A549 (cell line): Measurements from ENCODE around the gene PDE4D.

Source experiments
- BCL3 ChIP-seq: fragments of >200 bp; sonication (Bioruptor Twin); formaldehyde crosslinking; IDR thresholded peaks from 3 replicates; pipeline ENCODE4 v1.6.1; 2016
- BHLHE40 ChIP-seq: IDR thresholded peaks from 2 replicates; pipeline ENCODE4 v1.6.1; 2012; ENCODE audit warnings: low read depth, low read length, inconsistent platforms
- CHD2 ChIP-seq: fragments of 150-350 bp; IDR thresholded peaks from 2 replicates; pipeline ENCODE4 v1.6.1; 2014; ENCODE audit warnings: low read length; ENCODE audit not compliant: partially characterized antibody
- CTCF ChIP-seq: fragments of >200 bp; sonication (Bioruptor Twin); formaldehyde crosslinking; IDR thresholded peaks from 3 replicates; pipeline ENCODE4 v1.5.1; 2016
- EP300 ChIP-seq, 2 experiments: fragments of >200 bp; sonication (Bioruptor Twin); formaldehyde crosslinking; IDR thresholded peaks; 2 replicates in 1 of 2; 3 replicates in 1 of 2; pipeline ENCODE4 v1.6.1; 2016 to 2017
- ESRRA ChIP-seq: fragments of 150-350 bp; IDR thresholded peaks from 2 replicates; pipeline ENCODE4 v1.6.1; 2014; ENCODE audit warnings: mild to moderate bottlenecking, low read length, borderline replicate concordance
- MAZ ChIP-seq: fragments of 150-350 bp; IDR thresholded peaks from 2 replicates; pipeline ENCODE4 v1.6.1; 2014; ENCODE audit warnings: antibody characterized with exemption, low read depth, low read length, borderline replicate concordance
- MYC ChIP-seq: IDR thresholded peaks from 2 replicates; pipeline ENCODE4 v1.6.1; 2012; ENCODE audit warnings: mild to moderate bottlenecking, inconsistent platforms, low read length, improper control_type of control experiment, borderline replicate concordance
- PHF8 ChIP-seq: fragments of 200-600 bp; sonication (generic); IDR thresholded peaks from 2 replicates; pipeline ENCODE4 v1.6.1; 2016; ENCODE audit warnings: low read depth, mild to moderate bottlenecking, antibody characterized with exemption, moderate library complexity, borderline replicate concordance
- POLR2A ChIP-seq: IDR thresholded peaks from 2 replicates; pipeline ENCODE4 v1.6.1; 2012; ENCODE audit warnings: mild to moderate bottlenecking, low read length
- RAD21 ChIP-seq, 2 experiments: fragments of >200 bp in 1 of 2; sonication (Bioruptor Twin) in 1 of 2; formaldehyde crosslinking in 1 of 2; IDR thresholded peaks in 1 of 2; conservative IDR thresholded peaks in 1 of 2; 2 replicates in 1 of 2; 3 replicates in 1 of 2; pipeline ENCODE4 v1.6.1; 2012 to 2018; ENCODE audit warnings: inconsistent platforms in 1 of 2
- RCOR1 ChIP-seq: fragments of 150-350 bp; IDR thresholded peaks from 2 replicates; pipeline ENCODE4 v1.6.1; 2014; ENCODE audit warnings: antibody characterized with exemption, low read length, low read depth
- REST ChIP-seq: fragments of 200-600 bp; sonication (generic); IDR thresholded peaks from 2 replicates; pipeline ENCODE4 v1.6.1; 2016; ENCODE audit warnings: antibody characterized with exemption, mild to moderate bottlenecking, moderate library complexity
- TF ChIP-seq, protein P1 (sequence below): IDR thresholded peaks from 2 replicates; pipeline ENCODE4 v1.6.1; 2012; ENCODE audit warnings: low read depth, borderline replicate concordance

GRCh38 chr5:59724482-59725391 lies 168.8 kb downstream of the PDE4D start:
- TF ChIP-seq, protein P1, sequence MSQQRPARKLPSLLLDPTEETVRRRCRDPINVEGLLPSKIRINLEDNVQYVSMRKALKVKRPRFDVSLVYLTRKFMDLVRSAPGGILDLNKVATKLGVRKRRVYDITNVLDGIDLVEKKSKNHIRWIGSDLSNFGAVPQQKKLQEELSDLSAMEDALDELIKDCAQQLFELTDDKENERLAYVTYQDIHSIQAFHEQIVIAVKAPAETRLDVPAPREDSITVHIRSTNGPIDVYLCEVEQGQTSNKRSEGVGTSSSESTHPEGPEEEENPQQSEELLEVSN: no peak
- no peak for TF ChIP-seq BCL3
- TF ChIP-seq PHF8: no peak
- TF ChIP-seq CTCF: peak; percentile 76
- TF ChIP-seq POLR2A: no peak
- no peak for TF ChIP-seq CHD2
- TF ChIP-seq REST: no peak
- no peak for TF ChIP-seq MAZ
- no peak for TF ChIP-seq MYC
- no peak for TF ChIP-seq EP300 (IDR thresholded peaks at IDR 0.05)
- no peak for TF ChIP-seq RCOR1
- TF ChIP-seq RAD21 (conservative IDR thresholded peaks at IDR 0.05 in 1 of 2, IDR thresholded peaks at IDR 0.05 in 1 of 2): peak; percentile 77 to 84
- TF ChIP-seq ESRRA: no peak
- no peak for TF ChIP-seq BHLHE40
